Activated CD4-positive, alpha-beta T cell treated with anti-CD3 and anti-CD28 coated beads for 36 hours (primary cell): ENCODE results near the gene FITM1. TPM values are rescaled to one million over a fixed set of nuclear protein-coding genes. Genes with fewer than 3 reads are reported as not detected.

Source experiments
- ATAC-seq: fragments of 200-7000 bp; cut with Tn5 transposase; one replicate; pipeline ENCODE4 v1.10.0; 2021; ENCODE audit warnings: mild to moderate bottlenecking, moderate library complexity
- CTCF ChIA-PET: fragments of 350-600 bp; sonication (Branson Sonifier 250); formaldehyde crosslinking; loops from one replicate; lab custom pipeline; 2021; ENCODE audit warnings: antibody characterized with exemption; lab: Charles Lee
- POLR2A ChIA-PET: fragments of 350-600 bp; sonication (Branson Sonifier 250); formaldehyde crosslinking; loops from one replicate; lab custom pipeline; 2021; ENCODE audit warnings: antibody characterized with exemption, inconsistent platforms; lab: Charles Lee
- DNase-seq: peaks from one replicate; pipeline ENCODE4 v3.0.0-alpha.2; 2020
- H3K27ac Mint-ChIP-seq: one replicate; pipeline ENCODE4 v1.8.0; 2021; ENCODE audit warnings: mixed read lengths
- H3K27me3 Mint-ChIP-seq: one replicate; pipeline ENCODE4 v1.8.0; 2021; ENCODE audit warnings: mixed read lengths
- H3K36me3 Mint-ChIP-seq: one replicate; pipeline ENCODE4 v1.8.0; 2021; ENCODE audit warnings: low read depth, mixed read lengths
- H3K4me1 Mint-ChIP-seq: one replicate; pipeline ENCODE4 v1.8.0; 2021; ENCODE audit warnings: mixed read lengths
- H3K4me3 Mint-ChIP-seq: one replicate; pipeline ENCODE4 v1.8.0; 2021; ENCODE audit warnings: mild to moderate bottlenecking, moderate library complexity, mixed read lengths
- H3K9me3 Mint-ChIP-seq: one replicate; pipeline ENCODE4 v1.8.0; 2021; ENCODE audit warnings: low read depth, mixed read lengths
- intact Hi-C, 2 experiments: fragments of 100-400 bp; cut with DNase I in 1 of 2; cut with micrococcal nuclease in 1 of 2; formaldehyde crosslinking; loops; one replicate each; pipeline versions ENCODE4 v1.14.2 to v1.15.1; 2022 to 2024; cut with DNase I, micrococcal nuclease
- total RNA-seq, 2 experiments: library from RNA; stranded (reverse); gene quantifications; one replicate each; pipeline ENCODE4 v1.2.3, GENCODE V29; 2021

Gene FITM1
- total RNA-seq, 2 experiments from 2014 or later, result 0.53 TPM; not detected in 1

DNA sequence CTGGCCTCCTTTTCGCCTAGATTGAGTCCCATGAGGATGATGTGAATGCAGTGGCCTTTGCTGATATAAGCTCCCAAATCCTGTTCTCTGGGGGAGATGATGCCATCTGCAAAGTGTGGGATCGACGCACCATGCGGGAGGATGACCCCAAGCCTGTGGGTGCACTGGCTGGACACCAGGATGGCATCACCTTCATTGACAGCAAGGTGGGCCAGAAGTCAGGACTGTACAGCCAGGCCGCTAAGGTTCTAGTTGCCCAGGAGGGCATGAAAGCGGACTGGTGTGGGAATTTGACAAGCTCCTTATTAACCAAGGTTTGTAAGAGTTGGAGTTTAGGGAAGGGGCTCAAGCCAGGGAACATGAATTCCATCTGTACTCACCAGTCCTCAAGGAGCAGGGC is 10.8 kb upstream of the FITM1 start:
- ATAC-seq, result no peak
- CTCF ChIA-PET, result interaction anchor here (0.6 kb wide), 1 partner anchor 391 kb away, joined by 5 read pairs; no protein-coding TSS in a partner anchor
- Mint-ChIP-seq H3K36me3 (peaks cover 59% of the 10 kb centered on the region), H3K27ac (no peak overlapping the region), H3K9me3 (no peaks in the 10 kb centered on the region), H3K4me1 (peaks cover 23% of the 10 kb centered on the region), H3K27me3 (no peaks in the 10 kb centered on the region), H3K4me3 (no peak overlapping the region)
- no peak for DNase-seq
- intact Hi-C loops, result loop anchor here in 1 of 2 experiments (10.0 kb wide), 1 partner anchor 1025 kb away; the partner anchor contains the start of genes ACIN1 and C14orf119
- POLR2A ChIA-PET, result interaction anchor here (1.0 kb wide), 1 partner anchor 41 kb away, joined by 3 read pairs; no protein-coding TSS in a partner anchor

DNA sequence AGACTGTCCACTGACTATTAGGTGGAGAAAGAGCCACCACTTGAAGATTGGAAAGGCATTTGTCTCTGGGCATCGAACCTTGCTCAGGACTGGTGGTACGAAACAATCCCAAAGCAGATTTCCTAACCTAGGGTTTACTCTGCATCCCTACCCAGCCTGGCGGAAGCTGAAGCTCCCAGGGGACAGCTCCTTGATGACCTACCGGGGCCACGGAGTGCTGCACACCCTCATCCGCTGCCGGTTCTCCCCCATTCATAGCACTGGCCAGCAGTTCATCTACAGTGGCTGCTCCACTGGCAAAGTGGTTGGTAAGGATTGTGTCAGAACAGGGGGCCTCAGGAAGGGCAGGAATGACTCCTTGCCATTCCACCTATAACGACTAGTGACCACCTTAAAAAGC is 9.2 kb upstream of the FITM1 start:
- Mint-ChIP-seq H3K4me1 (peaks cover 12% of the 10 kb centered on the region), H3K36me3 (peaks cover 52% of the 10 kb centered on the region), H3K27ac (no peak overlapping the region), H3K4me3 (no peak overlapping the region), H3K9me3 (no peaks in the 10 kb centered on the region), H3K27me3 (no peaks in the 10 kb centered on the region)
- CTCF ChIA-PET, result interaction anchor here (1.7 kb wide), 1 partner anchor 13 kb away, joined by 5 read pairs; no protein-coding TSS in a partner anchor
- ATAC-seq (no peak), DNase-seq (no peak)
- POLR2A ChIA-PET, result no interaction called here
- intact Hi-C loops, result no loop called here

DNA sequence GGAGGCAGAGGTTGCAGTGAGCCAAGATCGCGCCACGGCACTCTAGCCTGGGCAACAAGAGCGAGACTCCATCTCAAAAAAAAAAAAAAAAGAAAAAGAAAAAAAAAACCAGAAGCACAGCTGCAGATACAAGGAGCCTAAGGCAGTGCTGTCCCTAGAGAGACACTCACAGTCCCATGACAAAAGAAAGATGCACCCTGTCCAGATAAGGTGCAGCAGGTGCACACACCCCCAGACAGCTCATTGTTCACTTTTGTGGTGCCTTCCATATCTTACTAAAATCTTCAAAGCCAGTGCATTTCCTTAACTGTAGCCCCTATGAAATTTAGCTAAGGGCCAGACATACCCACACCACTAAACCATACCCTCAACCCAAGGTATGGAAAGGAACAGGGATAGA is 8.0 kb upstream of the FITM1 start:
- ChIA-PET CTCF (interaction anchor here (1.7 kb wide), 1 partner anchor 14 kb away, joined by 5 read pairs; no protein-coding TSS in a partner anchor), POLR2A (interaction anchor here (0.6 kb wide), 2 partner anchors 66 to 185 kb away, joined by 3 read pairs; partner anchors contain the start of gene IPO4)
- Mint-ChIP-seq H3K4me3 (no peak overlapping the region), H3K27ac (no peak overlapping the region), H3K27me3 (no peaks in the 10 kb centered on the region), H3K36me3 (peaks cover 45% of the 10 kb centered on the region), H3K9me3 (no peaks in the 10 kb centered on the region), H3K4me1 (peaks cover 5% of the 10 kb centered on the region)
- intact Hi-C loops, result no loop called here
- ATAC-seq, result no peak
- no peak for DNase-seq

DNA sequence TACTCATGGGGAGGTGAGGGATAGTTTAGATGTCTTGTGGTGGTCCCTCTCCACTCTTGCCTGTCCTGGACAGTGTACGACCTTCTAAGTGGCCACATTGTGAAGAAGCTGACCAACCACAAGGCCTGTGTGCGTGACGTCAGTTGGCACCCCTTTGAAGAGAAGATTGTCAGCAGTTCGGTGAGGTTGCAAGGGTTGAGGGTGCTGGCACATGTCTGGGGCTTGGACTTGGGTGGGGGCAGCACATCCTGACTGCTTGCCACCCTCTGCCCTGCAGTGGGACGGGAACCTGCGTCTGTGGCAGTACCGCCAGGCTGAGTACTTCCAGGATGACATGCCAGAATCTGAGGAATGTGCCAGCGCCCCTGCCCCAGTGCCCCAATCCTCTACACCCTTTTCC is 7.6 kb upstream of the FITM1 start:
- Mint-ChIP-seq H3K9me3 (no peaks in the 10 kb centered on the region), H3K27me3 (no peaks in the 10 kb centered on the region), H3K27ac (no peak overlapping the region), H3K4me1 (peaks cover 2% of the 10 kb centered on the region), H3K4me3 (no peak overlapping the region), H3K36me3 (peaks cover 42% of the 10 kb centered on the region)
- no peak for ATAC-seq
- CTCF ChIA-PET, result no interaction called here
- POLR2A ChIA-PET, result no interaction called here
- intact Hi-C loops, result no loop called here
- DNase-seq, result no peak

DNA sequence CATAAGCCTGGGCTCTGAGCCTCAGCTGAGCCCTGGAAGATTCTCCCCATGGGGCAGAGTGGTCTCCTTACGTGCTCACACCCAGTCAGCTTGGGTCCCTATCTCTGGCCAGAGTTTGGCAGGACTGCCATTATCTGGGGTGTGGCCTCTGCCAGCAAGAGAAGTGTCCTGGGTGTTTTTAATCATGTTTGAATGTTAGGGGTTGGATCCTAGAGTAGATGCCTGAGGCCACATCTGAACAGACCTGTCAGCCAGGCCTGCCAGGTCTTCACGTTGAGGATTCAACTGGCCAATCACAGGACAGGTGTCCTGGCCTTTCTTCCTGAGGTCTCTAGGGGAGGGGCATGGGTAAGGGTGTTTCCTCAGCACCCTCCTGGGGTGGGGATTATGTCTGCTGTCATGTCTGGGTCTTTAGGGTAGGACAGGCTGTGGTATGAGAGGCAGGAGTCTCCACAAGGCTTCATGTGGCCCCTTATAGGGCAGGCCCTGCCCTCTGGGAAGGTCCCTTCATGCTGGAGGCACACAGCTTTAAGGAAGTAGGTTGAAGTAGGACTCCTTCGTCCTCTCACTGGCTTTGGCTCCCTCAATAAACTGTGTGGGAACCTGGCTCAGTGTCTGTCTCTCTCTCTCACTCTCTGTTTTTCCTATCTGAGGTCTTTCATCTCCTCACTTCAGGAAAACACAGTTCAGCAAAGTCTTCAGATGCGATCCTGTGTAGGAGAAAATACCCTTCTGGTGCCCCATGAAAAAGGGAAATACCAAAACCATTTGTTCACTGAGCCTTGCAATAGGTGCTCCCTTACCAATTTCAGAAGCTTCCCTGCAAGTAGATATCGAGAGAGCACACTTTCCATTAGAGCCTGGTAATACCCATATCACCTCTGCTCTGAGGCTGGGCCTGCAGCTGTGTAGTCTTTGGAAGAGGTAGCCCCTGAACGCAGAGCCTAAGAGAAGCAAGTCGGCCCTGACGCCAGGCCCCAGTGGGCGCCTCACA is 6.7 kb upstream of the FITM1 start:
- ATAC-seq (no peak), DNase-seq (no peak)
- intact Hi-C loops, result no loop called here
- ChIA-PET POLR2A (no interaction called here), CTCF (interaction anchor here (0.5 to 2.0 kb wide), 6 partner anchors 9 to 210 kb away, joined by 3 to 4 read pairs (median 3); partner anchors contain the start of genes CIDEB, DCAF11 and NRL)
- Mint-ChIP-seq H3K9me3 (no peaks in the 10 kb centered on the region), H3K4me1 (peaks cover 2% of the 10 kb centered on the region), H3K36me3 (peaks cover 34% of the 10 kb centered on the region), H3K4me3 (no peak overlapping the region), H3K27ac (no peak overlapping the region), H3K27me3 (no peaks in the 10 kb centered on the region)

DNA sequence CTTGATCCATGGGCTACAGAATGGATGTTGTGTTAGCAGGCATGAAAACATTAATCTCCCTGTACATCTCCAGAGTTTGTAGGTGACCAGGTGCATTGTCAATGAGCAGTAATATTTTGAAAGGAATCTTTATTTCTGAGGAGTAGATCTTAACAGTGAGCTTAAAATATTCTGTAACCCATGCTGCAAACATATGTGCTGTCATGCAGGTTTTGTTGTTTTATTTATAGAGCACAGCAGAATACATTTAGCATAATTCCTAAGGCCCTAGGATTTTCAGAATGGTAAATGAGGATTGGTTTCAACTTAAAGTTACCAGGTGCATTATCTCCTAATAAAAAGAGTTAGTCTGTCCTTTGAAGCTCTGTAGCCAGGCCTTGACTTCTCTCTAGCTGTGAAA is 3.5 kb upstream of the FITM1 start:
- H3K4me3 Mint-ChIP-seq, result no peak overlapping the region
- no peak for ATAC-seq
- no peaks in the 10 kb centered on the region for H3K27me3 Mint-ChIP-seq
- no peak for DNase-seq
- no peaks in the 10 kb centered on the region for H3K9me3 Mint-ChIP-seq
- ChIA-PET POLR2A (no interaction called here), CTCF (interaction anchor here (1.0 to 1.2 kb wide), 2 partner anchors 9 to 69 kb away, joined by 4 read pairs; no protein-coding TSS in a partner anchor)
- peaks cover 14% of the 10 kb centered on the region for H3K36me3 Mint-ChIP-seq
- H3K4me1 Mint-ChIP-seq, result peaks cover 5% of the 10 kb centered on the region
- intact Hi-C loops, result no loop called here
- no peak overlapping the region for H3K27ac Mint-ChIP-seq

DNA sequence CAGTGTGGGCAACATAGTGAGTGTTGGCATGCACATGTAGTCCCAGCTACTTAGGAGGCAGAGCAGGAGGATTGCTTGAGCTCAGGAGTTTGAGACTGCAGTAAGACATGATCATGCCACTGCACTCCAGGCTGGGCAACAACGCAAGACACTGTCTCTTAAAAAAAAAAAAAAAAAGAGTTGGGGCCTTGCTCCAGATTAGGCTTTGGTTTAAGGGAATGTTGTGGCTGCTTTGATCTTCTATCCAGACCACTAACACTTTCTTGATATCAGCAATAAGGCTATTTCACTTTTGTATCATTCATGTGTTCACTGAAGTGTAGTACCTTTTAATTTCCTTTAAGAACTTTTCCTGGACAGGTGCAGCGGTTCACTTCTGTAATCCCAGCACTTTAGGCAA is 2.8 kb upstream of the FITM1 start:
- ChIA-PET CTCF (interaction anchor here (0.7 to 1.2 kb wide), 3 partner anchors 10 to 69 kb away, joined by 3 to 4 read pairs (median 4); no protein-coding TSS in a partner anchor), POLR2A (no interaction called here)
- H3K9me3 Mint-ChIP-seq, result no peaks in the 10 kb centered on the region
- ATAC-seq (no peak), DNase-seq (no peak)
- H3K27ac Mint-ChIP-seq, result no peak overlapping the region
- peaks cover 11% of the 10 kb centered on the region for H3K36me3 Mint-ChIP-seq
- intact Hi-C loops, result no loop called here
- no peak overlapping the region for H3K4me3 Mint-ChIP-seq
- no peaks in the 10 kb centered on the region for H3K27me3 Mint-ChIP-seq
- H3K4me1 Mint-ChIP-seq, result peaks cover 10% of the 10 kb centered on the region

DNA sequence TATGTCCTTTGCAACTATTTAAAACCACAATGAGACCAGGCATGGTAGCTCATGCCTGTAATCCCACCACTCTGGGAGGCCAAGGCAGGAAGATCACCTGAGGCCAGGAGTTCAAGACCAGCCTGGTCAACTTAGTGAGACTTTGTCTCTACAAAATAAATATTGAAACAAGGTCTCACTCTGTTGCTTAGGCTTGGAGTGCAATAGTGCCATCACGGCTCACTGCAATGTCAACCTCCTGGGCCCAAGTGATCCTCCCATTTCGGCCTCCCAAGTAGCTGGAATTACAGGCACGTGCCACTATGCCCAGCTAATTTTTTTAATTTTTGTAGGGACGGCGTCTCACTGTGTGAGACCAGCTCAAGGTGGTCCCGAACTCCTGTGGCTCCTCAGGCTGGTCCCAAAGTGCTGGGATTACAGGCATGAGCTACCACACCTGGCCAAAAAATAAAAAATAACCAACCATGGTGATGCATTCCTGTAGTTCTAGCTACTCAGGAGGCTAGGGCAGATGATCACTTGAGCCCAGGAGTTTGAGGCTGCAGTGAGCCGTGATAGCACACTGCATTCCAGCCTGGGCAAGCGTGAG is 955 bp upstream of the FITM1 start:
- Mint-ChIP-seq H3K4me3 (no peak overlapping the region), H3K4me1 (peaks cover 16% of the 10 kb centered on the region), H3K36me3 (peaks cover 2% of the 10 kb centered on the region), H3K27ac (no peak overlapping the region), H3K9me3 (no peaks in the 10 kb centered on the region), H3K27me3 (no peaks in the 10 kb centered on the region)
- no peak for DNase-seq
- ChIA-PET CTCF (interaction anchor here (0.5 to 1.0 kb wide), 2 partner anchors 31 to 541 kb away, joined by 3 to 4 read pairs; no protein-coding TSS in a partner anchor), POLR2A (no interaction called here)
- intact Hi-C loops, result no loop called here
- ATAC-seq, result no peak

DNA sequence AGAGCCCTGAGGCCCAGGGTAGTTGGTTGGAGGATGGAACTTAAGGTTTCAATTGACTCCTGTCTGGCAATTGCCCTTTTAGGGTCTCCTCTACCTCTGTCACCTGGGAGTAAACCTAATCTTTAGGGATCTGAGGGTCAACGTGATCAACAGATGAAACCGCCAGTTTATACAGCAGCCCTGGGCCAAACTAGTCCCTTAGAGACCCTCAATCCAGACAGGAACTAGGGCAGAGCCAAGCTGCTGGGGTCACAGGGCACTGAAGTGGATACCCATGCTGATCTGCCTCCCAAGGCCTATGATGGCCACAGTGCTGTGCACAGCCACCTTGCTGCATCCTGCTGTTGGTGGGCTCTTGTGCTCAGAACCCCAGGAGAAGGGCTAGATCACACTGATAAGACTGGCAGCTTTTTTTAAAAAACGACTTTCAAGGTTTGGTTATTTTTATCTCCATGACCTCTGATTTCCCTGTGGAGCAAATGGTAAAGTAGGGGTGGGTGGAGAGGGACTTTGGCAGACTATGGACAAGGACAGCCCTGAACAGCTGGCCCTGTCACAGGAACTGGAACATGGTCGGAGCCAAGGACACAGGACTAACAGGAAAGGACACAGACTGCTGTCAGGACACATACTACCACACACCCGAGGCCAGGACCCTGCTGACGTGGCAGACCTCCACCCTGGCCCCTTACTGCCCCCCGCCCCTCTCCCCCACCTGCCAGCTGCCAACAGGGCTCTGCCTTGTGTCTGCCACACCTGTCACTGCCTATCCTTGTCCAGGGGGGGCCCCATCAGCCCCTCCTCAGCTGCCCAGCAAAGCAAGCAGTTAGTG is 474 bp downstream of the FITM1 start:
- intact Hi-C loops, result no loop called here
- Mint-ChIP-seq H3K4me3 (no peak overlapping the region), H3K36me3 (no peaks in the 10 kb centered on the region), H3K4me1 (peaks cover 23% of the 10 kb centered on the region), H3K9me3 (no peaks in the 10 kb centered on the region), H3K27ac (peak overlapping the region; percentile 1), H3K27me3 (no peaks in the 10 kb centered on the region)
- ATAC-seq (no peak), DNase-seq (no peak)
- POLR2A ChIA-PET, result no interaction called here
- CTCF ChIA-PET, result interaction anchor here (0.6 to 1.0 kb wide), 5 partner anchors 9 to 1141 kb away, joined by 3 to 4 read pairs (median 3); no protein-coding TSS in a partner anchor

DNA sequence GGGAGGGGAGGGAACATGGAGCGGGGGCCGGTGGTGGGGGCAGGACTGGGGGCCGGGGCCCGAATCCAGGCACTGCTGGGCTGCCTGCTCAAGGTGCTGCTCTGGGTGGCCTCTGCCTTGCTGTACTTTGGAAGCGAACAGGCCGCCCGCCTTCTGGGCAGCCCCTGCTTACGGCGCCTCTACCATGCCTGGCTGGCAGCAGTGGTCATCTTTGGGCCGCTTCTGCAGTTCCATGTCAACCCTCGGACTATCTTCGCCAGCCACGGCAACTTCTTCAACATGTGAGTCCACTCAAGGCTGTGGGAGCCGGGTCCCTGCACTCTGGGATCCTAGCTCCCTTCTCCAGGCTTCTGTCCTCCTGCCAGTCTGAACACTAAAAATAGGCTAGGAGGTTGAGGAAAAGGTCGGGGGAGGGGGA is 1.1 kb downstream of the FITM1 start:
- Mint-ChIP-seq H3K27me3 (no peaks in the 10 kb centered on the region), H3K4me3 (no peak overlapping the region), H3K27ac (peak overlapping the region; percentile 44), H3K4me1 (peaks cover 23% of the 10 kb centered on the region), H3K36me3 (peaks cover 2% of the 10 kb centered on the region), H3K9me3 (no peaks in the 10 kb centered on the region)
- ChIA-PET POLR2A (no interaction called here), CTCF (interaction anchor here (0.6 to 3.4 kb wide), 8 partner anchors 14 to 1142 kb away, joined by 3 to 15 read pairs (median 4); partner anchors contain the start of genes DCAF11, IRF9, NRL and RNF31)
- intact Hi-C loops, result no loop called here
- no peak for ATAC-seq
- DNase-seq, result no peak
